IPS DF 4.7 (cell line): ENCODE results near the gene CENPW.

Experiments used
- DNase-seq: peaks from one replicate; pipeline ENCODE4 v3.0.0-alpha.2; 2013; ENCODE audit warnings: low spot score; ENCODE audit errors: extremely low read depth

The CENPW gene

DNA sequence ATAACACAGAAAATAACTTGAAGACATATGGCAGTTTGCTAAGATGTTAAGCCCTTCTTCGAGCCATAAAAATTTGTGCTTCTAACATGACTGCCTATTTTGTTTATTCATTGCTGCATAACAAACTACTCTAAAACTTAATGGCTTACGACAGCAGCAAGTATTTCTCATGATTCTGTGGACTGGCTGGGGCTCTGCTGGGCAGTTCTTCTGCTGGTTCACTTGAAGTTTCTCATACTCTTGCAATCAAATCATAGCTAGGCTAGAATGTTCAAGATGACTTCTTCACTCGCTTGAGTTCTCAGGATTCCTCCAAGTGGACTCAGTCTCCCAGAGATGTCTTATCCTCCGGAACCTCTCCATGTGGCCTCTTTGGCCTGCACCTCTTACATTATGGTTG is 33.4 kb downstream of the CENPW start:
- no peak for DNase-seq

DNA sequence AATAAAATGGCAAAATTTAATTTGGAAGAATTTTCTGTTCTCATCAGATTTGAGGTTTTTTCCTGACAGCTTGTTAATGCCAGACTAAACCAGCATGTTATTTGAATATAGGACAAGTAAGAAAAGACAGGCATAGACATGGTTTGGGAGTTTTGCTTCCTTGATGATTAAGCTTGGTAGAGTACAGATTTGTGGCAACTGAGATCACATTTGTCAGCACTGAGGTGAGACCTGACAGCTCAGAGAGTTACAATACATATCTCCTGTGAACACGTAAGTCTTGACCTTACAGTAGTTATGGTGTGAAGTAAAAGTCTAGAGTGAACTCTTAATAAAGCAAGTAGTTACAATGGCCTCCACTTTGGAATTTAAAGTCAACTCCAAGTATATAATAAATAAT is 34.5 kb downstream of the CENPW start:
- no peak for DNase-seq

DNA sequence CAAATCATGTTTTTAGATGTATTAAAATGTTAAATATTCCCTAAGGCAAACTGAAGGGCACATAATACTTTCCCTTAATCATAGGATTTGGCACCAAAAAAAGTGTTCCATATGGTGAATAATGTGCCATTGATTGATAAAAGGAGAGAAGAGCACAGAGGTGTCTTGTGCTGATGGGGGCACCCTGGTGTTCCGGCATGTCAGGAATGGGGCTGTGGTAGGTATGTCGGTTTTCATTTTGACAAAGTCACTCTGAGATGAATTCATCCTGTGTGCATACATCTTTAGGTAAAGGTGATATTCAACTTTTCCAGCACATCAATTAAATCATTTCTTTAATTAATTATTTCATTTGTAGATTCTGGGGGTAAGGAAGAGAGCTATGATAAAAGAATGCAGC is 36.8 kb downstream of the CENPW start:
- no peak for DNase-seq

DNA sequence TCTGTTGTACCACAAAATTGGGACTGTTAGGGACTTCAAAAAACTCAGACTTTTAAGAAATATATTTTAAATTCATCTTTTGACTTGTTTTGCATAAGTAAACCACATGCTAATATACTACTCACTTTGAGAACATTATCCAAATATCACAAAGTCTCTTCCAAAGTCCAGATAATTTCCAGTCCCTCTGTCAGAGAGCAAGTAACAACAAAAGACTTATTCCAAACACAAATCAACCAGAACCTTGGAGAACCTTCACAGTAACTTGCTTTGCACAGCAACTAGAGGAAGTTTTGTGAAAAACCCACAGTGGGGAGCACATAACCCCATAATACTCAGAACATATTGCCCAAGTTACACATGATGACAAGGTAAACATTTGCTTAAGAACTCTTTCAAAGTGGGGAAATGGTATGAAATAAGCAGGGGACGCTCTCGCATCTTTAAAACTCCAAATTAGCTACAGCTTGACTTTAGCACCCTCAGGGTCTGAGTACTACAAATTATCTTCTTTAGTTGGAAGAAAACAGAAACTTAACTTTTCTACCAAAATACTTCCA is 37.8 kb downstream of the CENPW start:
- no peak for DNase-seq

DNA sequence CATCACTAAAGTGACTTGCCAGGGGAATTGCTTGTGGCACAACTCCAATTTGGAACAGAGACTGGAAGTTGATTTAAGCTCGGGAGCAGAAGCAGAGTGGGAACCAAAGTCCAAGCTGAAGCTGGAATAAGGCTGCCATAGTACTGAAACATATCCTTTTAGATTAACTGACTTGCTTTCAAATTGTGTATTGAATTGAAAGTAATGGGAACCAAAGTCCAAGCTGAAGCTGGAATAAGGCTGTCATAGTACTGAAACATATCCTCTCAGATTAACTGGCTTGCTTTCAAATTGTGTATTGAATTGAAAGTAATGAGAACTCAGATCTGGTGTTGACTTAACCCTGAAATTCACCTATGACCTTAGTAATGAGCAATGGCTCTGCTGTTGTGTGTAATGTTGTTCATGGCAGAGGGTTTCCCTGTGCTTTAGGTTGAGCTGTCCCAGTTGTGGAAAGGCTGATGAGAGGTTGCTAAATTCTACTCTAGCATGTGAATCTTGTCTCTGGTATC is 40.2 kb downstream of the CENPW start:
- DNase-seq, result no peak

DNA sequence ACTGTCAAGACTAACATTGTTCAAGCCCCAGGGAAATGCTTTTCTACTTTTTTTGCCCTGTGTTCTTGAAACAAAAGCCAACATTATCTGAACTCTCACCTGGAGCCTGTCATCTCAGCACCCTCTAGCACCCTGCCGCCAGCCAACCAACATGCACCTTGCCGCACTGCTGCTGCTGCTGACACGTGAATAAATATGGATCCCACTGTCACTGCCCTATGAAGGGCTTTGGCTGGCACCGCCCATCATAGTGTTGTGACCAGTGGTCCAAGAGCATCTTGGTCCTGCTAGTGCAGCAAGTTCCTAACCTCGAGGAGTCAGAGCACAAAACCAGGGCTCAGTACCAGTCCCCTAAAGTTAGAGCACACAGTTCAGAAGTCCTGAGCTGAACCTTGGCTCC is 41.6 kb downstream of the CENPW start:
- DNase-seq, result no peak

DNA sequence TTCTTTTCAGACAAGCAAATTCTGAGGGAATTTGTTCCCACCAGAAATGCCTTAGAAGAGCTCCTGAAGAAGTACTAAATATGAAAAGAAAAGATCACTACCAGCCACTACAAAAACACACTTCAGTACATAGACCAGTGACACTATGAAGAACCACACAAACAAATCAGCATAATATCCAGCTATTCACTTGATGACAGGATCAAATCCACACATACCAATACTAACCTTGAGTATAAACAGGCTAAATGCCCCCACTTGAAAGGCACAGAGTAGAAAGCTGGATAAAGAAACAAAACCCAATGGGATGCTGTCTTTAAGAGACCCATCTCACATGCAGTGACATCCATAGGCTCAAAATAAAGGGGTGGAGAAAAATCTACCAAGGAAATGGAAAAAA is 43.3 kb downstream of the CENPW start:
- no peak for DNase-seq

DNA sequence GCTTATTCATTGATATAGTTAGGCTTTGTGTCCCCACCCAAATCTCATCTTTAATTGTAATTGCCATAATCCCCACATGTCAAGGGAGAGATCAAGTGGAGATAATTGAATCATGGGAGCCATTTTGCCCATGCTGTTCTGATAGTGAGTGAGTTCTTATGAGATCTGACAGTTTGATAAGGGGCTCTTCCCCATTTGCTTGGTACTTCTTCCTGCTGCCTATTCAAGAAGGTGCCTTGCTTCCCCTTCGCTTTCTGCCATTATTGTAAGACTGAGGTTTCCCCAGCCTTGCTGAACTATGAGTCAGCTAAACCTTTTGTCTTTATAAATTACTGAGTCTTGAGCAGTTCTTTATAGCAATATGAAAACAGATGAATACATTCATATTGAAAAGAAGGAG is 45.6 kb downstream of the CENPW start:
- no peak for DNase-seq

DNA sequence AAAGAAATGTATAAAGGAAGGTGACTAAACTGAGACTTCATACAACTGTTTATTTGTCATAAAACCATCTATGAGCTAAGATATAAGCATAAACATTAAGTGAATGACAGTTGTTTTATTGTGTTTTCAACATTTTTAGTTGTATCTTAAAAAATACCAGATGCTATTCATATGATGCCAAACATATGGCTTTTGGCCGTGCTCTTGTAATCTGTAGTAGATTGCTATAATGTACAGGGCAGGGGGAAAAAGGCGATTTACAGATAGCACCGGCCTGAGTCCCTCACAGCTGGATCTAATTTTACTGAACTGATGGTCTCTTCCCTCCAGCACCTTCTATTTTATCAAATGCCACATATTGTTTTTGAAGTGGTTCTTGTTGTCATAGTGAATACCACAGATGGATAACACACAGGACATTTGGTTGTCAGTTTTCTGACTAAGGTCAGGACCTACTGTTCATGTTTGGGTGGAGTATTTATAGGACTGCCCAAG is 48.2 kb downstream of the CENPW start:
- no peak for DNase-seq

DNA sequence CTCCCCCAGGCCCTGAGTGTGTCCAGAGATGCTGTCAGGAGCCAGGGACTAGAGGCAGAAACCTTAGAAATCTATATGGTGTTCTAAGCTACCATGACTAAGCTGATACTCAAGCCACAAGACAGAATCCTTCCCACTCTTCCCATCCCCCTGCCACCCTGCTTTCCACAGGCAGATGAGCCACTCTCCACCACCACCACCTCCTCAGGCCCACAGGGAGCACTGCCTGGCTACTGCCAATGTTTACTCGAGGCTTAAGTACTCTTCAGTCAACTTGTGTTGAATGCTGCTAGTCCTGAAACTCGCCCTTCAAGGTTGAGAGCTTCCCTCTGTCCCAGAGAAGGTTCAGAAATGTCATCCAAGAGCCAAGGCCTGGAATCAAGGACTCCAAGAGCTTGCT is 56.2 kb downstream of the CENPW start:
- DNase-seq, result no peak
